Mammary epithelial cell (primary cell): ENCODE results near the gene SLC9A9.

ENCODE experiments used
- EZH2 ChIP-seq: IDR thresholded peaks from 2 replicates; pipeline ENCODE4 v1.6.1; 2012; ENCODE audit warnings: low read length, inconsistent platforms, borderline replicate concordance
- TF ChIP-seq, protein P1 (sequence below), 2 donors: IDR thresholded peaks in 1 of 2; conservative IDR thresholded peaks in 1 of 2; 2 replicates each; pipeline ENCODE4 v1.5.1; 2011 to 2012; ENCODE audit warnings: inconsistent platforms in 2 of 2, low read length in 2 of 2, mild to moderate bottlenecking in 2 of 2, control low read depth in 1 of 2, low read depth in 1 of 2; ENCODE audit not compliant: insufficient read depth in 1 of 2; ENCODE audit errors: extremely low read depth in 1 of 2

DNA sequence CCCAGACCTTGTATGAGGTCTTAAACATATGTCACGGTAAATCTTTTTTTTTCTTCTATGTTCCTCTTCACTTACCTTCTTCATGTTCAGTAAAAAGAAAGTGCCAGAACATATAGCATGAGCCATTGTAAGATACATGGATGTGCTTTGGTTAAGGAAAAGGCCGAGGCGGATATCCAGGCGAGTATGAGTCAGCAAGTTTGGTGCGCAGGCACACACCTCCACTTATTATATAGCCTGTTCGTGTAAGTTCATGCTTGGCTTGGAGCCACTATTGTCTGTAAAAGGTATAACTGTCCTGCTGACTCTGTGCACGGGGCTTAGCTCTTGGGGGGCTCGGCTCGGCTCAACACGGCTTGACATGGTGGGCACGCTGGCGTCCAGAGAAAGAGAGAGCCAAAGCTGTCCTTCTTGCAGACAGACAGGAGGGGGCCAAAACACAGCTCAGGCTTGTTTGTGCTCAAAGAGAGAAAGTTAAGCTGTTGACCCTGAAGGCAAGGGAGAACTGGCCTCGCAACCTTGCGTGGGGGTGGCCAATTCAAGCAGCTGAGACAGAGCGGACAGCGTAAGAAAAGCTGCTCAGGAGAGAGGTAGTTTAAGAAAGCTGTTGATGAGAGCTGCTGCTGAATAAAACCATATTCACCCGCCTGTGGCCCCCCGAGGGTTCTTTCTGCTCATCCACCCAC, 251.2 kb downstream of the SLC9A9 start:
- TF ChIP-seq EZH2, result no peak
- TF ChIP-seq, protein P1, sequence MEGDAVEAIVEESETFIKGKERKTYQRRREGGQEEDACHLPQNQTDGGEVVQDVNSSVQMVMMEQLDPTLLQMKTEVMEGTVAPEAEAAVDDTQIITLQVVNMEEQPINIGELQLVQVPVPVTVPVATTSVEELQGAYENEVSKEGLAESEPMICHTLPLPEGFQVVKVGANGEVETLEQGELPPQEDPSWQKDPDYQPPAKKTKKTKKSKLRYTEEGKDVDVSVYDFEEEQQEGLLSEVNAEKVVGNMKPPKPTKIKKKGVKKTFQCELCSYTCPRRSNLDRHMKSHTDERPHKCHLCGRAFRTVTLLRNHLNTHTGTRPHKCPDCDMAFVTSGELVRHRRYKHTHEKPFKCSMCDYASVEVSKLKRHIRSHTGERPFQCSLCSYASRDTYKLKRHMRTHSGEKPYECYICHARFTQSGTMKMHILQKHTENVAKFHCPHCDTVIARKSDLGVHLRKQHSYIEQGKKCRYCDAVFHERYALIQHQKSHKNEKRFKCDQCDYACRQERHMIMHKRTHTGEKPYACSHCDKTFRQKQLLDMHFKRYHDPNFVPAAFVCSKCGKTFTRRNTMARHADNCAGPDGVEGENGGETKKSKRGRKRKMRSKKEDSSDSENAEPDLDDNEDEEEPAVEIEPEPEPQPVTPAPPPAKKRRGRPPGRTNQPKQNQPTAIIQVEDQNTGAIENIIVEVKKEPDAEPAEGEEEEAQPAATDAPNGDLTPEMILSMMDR (conservative IDR thresholded peaks at IDR 0.05 in 1 of 2, IDR thresholded peaks at IDR 0.05 in 1 of 2; ENCODE audit: extremely low read depth in 1 of 2, insufficient read depth in 1 of 2, low read depth in 1 of 2, low read length in 2 of 2), result no peak
